ENCODE results near the gene ARL8A.
"Not testable (repeated sequence)": the region's sequence is repeated elsewhere in the genome, so short reads cannot be mapped to it uniquely, and the experiment has no call there.

The ARL8A gene

DNA sequence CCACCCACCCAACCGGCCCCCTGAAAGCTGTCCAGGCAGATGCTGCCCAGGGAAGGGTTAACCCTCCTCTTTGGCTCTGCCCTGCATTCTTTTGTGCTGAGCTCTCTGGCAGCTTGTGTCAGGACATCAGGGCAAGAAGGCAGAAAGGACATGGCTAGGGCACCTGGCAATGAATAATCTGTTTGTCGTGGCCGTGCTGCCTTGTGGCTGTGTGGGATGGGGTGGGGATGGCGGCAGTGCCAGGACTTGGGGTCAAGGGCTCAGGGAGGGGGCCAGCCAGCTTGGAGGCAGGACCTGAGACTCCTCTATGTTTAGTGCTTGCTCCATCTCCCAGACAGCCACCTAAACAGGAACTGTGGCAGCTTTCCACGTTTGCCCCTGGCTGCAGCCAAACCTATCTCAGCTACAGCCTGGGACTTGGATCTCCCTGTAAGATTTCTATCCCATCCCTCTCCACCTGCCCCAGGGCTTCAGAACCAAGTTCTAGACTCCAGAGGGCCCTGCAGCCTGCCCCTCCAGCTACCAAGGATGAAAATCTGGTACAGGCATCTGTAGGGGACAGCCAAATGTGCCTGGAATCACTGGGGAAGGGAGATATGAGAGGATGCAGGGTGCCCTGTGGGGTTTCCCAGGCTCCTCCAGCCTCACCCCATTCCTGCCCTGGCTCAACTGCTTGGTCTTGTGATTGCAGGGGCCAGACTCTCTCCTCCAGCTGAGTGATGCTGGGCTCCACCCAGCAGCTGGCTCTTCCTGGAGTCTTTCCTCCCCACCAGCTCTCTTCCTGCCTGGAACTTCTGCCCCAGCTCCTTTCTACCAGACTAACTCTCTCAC is 31.5 kb downstream of the ARL8A start:
- H3K9me3 ChIP-seq (ENCODE audit: control insufficient read depth in 2 of 2, low read length in 2 of 2) = no peaks in the 10 kb centered on the region
- H3K27me3 ChIP-seq (ENCODE audit: control insufficient read depth in 2 of 2, insufficient read depth in 2 of 2, low read length in 2 of 2) = no peaks in the 10 kb centered on the region
- H3K9ac ChIP-seq (ENCODE audit: low read depth in 1 of 2, low read length in 2 of 2) = peak overlapping the region; percentile 47 to 53
- no peak overlapping the region for H3K4me3 ChIP-seq (ENCODE audit: low read length in 2 of 2)
- peaks cover 23 to 43% of the 10 kb centered on the region in 2 donors for H3K4me1 ChIP-seq (ENCODE audit: control insufficient read depth in 2 of 2, insufficient read depth in 2 of 2, low read length in 2 of 2)
- H3K27ac ChIP-seq (ENCODE audit: low read depth in 2 of 2, low read length in 2 of 2) = peak overlapping the region; percentile 81 to 84
- H3K36me3 ChIP-seq (ENCODE audit: control insufficient read depth in 2 of 2, insufficient read depth in 2 of 2, low read length in 2 of 2) = no peaks in the 10 kb centered on the region

DNA sequence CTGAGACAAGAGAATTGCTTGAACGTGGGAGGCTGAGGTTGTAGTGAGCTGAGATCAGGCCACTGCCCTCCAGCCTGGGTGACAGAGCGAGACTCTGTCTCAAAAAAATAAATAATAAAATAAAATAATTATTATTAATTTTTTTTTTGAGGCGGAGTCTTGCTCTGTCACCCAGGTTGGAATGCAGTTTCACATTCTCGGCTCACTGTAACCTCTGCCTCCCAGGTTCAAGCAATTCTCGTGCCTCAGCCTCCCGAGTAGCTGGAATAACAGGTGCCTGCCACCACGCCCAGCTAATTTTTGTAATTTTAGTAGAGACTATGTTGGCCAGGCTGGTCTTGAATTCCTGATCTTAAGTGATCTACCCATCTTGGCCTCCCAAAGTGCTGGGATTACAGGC is 32.9 kb downstream of the ARL8A start:
- H3K27ac ChIP-seq (ENCODE audit: low read depth in 2 of 2, low read length in 2 of 2); H3K27me3 ChIP-seq (ENCODE audit: control insufficient read depth in 2 of 2, insufficient read depth in 2 of 2, low read length in 2 of 2); H3K36me3 ChIP-seq (ENCODE audit: control insufficient read depth in 2 of 2, insufficient read depth in 2 of 2, low read length in 2 of 2); H3K4me3 ChIP-seq (ENCODE audit: low read length in 2 of 2); H3K9ac ChIP-seq (ENCODE audit: low read depth in 1 of 2, low read length in 2 of 2); H3K9me3 ChIP-seq (ENCODE audit: control insufficient read depth in 2 of 2, low read length in 2 of 2): not testable (repeated sequence)
- peaks cover 36 to 57% of the 10 kb centered on the region in 2 donors for H3K4me1 ChIP-seq (ENCODE audit: control insufficient read depth in 2 of 2, insufficient read depth in 2 of 2, low read length in 2 of 2)

DNA sequence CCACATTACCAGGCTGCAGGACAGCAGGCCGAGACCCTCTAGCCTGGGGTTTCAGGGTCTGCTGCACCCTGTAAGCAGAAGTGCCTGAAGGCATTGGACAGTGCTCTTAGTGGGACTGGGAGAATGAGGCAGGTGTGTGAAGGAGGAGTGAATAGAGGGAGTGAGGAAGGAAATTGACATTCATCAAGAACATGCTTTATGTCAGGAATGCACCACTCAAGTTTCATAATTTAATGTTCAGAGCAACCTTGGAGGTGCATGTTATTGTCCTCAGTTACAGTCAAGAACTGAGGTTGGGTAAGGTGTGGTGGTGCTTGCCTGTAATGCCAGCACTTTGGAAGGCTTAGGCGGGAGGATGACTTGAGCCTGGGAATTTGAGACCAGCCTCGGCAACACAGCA is 33.6 kb downstream of the ARL8A start:
- H3K4me3 ChIP-seq (ENCODE audit: low read length in 2 of 2) = no peak overlapping the region
- no peaks in the 10 kb centered on the region for H3K9me3 ChIP-seq (ENCODE audit: control insufficient read depth in 2 of 2, low read length in 2 of 2)
- peak overlapping the region in 1 of 2 donors; percentile 12 for H3K9ac ChIP-seq (ENCODE audit: low read depth in 1 of 2, low read length in 2 of 2)
- peaks cover 42 to 64% of the 10 kb centered on the region in 2 donors for H3K4me1 ChIP-seq (ENCODE audit: control insufficient read depth in 2 of 2, insufficient read depth in 2 of 2, low read length in 2 of 2)
- no peak overlapping the region for H3K27ac ChIP-seq (ENCODE audit: low read depth in 2 of 2, low read length in 2 of 2)
- H3K27me3 ChIP-seq (ENCODE audit: control insufficient read depth in 2 of 2, insufficient read depth in 2 of 2, low read length in 2 of 2) = no peaks in the 10 kb centered on the region
- no peaks in the 10 kb centered on the region for H3K36me3 ChIP-seq (ENCODE audit: control insufficient read depth in 2 of 2, insufficient read depth in 2 of 2, low read length in 2 of 2)

DNA sequence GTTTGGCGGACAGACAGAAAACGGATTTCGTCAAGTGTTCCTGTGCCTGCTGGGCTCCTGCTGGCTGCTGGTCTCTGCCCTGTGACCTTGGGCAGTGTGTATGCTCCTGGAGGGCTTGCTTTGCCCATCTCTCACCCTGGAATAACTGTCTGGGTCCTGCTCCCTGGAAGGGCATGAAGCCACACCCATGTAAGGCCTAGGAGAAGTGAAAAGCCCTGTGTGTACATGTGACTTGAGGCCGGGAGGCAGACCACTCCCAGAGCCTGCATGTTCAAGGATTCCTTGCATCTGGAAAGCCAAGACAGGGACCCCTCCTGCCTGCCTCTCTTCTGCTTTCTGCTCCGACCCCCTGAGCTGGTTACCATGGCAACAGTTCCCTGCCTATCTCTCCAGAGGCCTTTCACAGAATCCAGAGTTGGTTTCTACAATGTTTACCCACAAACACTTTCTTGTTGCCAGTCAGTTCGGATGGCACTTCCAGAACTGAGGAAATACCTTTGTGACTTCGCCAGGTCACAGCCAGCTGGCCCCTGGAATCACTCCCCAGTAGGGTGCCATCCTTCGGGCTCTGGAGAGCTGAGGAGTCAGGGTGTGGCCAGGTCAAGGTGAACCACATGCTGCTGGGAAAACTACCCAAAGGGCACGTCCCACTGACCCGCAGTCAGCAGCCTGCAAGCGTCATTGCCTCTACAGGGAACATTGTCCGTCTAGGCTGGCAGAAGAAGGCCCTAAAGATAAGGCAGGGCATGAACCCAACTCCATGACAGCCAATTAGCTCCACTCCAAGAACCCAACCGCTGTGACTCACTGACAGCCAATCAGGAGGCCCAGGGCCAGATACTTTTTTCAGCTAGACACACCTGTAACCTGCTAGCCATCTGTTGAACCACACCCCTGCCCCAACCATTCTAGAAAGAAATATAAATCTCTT is 36.5 kb downstream of the ARL8A start:
- Histone ChIP-seq H3K27ac (ENCODE audit: low read depth in 2 of 2, low read length in 2 of 2) (peak overlapping the region; percentile 99 to 100), H3K4me1 (ENCODE audit: control insufficient read depth in 2 of 2, insufficient read depth in 2 of 2, low read length in 2 of 2) (peaks cover 46 to 71% of the 10 kb centered on the region in 2 donors), H3K4me3 (ENCODE audit: low read length in 2 of 2) (peak overlapping the region in 1 of 2 donors; percentile 22), H3K9ac (ENCODE audit: low read depth in 1 of 2, low read length in 2 of 2) (peak overlapping the region; percentile 80 to 85), H3K9me3 (ENCODE audit: control insufficient read depth in 2 of 2, low read length in 2 of 2) (no peaks in the 10 kb centered on the region), H3K27me3 (ENCODE audit: control insufficient read depth in 2 of 2, insufficient read depth in 2 of 2, low read length in 2 of 2) (no peaks in the 10 kb centered on the region), H3K36me3 (ENCODE audit: control insufficient read depth in 2 of 2, insufficient read depth in 2 of 2, low read length in 2 of 2) (no peaks in the 10 kb centered on the region)

DNA sequence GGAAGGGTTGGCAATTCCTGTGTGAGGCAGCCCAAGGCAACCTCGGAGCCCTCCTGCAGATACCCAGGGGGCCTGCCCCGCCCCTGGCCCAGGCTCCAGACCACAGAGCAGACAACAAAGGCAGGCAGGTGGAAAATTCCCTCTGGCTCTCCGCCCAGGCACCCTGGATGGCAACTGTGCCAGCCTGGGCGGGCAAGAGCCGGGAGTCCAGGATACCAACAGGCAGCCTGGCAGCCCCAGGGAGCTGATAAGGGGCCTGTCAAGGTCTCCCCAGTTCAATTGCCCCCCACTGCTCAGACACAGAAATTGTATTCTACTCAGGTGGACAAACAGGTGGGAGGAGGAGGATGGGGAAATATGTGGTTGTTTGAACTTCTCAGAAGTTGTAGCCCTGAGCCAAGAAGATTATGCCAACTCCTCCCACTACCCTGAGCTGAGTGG is 37.2 kb downstream of the ARL8A start:
- Histone ChIP-seq H3K9me3 (ENCODE audit: control insufficient read depth in 2 of 2, low read length in 2 of 2) (no peaks in the 10 kb centered on the region), H3K9ac (ENCODE audit: low read depth in 1 of 2, low read length in 2 of 2) (peak overlapping the region; percentile 80 to 85), H3K27ac (ENCODE audit: low read depth in 2 of 2, low read length in 2 of 2) (peak overlapping the region; percentile 99 to 100), H3K4me3 (ENCODE audit: low read length in 2 of 2) (no peak overlapping the region), H3K27me3 (ENCODE audit: control insufficient read depth in 2 of 2, insufficient read depth in 2 of 2, low read length in 2 of 2) (no peaks in the 10 kb centered on the region), H3K36me3 (ENCODE audit: control insufficient read depth in 2 of 2, insufficient read depth in 2 of 2, low read length in 2 of 2) (no peaks in the 10 kb centered on the region), H3K4me1 (ENCODE audit: control insufficient read depth in 2 of 2, insufficient read depth in 2 of 2, low read length in 2 of 2) (peaks cover 46 to 65% of the 10 kb centered on the region in 2 donors)

DNA sequence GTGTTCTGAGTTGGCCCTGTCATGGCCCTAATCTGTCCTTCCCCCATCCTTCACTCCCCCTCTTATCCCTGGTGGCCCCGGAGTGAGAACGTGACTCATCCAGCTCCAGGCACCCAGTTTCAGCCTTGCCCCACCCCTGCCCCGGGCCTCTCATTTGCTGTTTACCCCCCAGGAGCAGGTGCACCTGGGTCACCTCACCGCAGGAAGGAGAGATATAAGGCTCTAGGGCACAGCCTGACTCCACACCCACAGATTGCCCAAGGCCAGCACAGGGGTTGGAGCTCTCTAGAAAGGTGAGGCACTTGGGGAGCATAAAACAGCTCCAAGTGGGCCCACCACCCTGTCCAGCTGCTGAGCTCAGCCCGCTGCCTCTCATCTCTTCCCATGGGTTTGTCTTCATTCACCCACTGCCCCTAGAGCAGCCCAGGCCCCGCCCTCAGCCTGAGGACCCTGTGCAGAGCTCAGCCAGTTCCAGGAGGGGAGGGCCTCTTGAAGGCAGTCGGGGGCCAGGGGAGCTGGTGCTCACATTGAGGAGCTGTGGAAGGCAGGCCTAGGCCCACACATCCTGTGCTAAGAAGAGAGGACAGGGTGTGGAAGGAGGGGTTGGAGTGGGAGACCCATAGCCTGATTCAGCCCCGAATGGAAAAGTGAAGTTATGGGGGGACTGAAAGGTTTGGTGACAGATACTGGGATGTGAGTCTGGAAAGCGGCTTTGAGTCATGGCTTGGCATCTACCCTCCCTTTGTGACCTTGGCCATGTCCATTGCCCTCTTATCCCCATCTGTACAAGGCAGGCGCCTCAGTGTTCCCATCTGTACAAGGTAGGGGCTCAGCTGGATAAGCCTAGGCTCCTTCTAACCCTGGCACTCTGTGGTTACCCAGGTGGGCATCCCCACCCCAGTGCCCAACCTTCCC is 37.9 kb downstream of the ARL8A start:
- Histone ChIP-seq H3K27me3 (ENCODE audit: control insufficient read depth in 2 of 2, insufficient read depth in 2 of 2, low read length in 2 of 2) (no peaks in the 10 kb centered on the region), H3K9me3 (ENCODE audit: control insufficient read depth in 2 of 2, low read length in 2 of 2) (no peaks in the 10 kb centered on the region), H3K4me3 (ENCODE audit: low read length in 2 of 2) (peak overlapping the region; percentile 29 to 42), H3K36me3 (ENCODE audit: control insufficient read depth in 2 of 2, insufficient read depth in 2 of 2, low read length in 2 of 2) (no peaks in the 10 kb centered on the region), H3K9ac (ENCODE audit: low read depth in 1 of 2, low read length in 2 of 2) (peak overlapping the region; percentile 80 to 85), H3K27ac (ENCODE audit: low read depth in 2 of 2, low read length in 2 of 2) (peak overlapping the region; percentile 99 to 100), H3K4me1 (ENCODE audit: control insufficient read depth in 2 of 2, insufficient read depth in 2 of 2, low read length in 2 of 2) (peaks cover 48 to 65% of the 10 kb centered on the region in 2 donors)

DNA sequence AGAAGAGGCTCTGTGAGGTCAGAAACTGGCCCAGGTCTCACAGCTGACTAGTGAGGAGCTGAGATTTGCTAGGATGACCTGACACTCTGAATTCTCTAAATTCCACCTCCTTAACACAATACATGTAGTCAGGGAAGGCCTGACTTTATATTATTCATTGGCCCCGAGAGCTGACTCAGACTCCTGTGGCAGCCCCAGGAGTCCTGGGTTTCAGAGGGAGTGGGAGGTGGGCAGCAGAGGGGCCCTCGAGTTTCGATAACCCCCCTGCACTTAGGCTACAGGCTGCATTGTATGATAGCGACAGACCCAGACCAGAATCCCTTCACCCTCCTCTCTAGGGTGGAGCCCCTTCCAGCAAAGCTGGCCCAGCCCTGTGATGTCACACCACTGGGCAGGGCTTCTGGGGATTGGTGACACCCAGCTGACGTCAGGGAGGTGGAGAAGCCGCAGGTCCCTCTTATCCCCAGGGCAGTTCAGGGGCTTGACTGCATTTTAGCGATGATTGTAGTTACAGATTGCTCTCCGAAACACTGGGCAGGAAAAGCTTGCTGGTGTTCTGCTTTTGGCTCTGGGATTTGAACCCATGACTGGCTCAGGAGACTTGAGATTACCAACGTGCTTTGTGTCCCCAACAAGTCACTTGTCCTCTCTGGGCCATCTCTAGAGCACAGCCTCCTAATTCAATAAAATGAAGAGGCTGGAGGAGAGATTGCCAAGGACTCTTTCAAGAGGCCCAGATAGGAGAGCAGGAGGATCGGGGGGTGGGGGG is 38.8 kb downstream of the ARL8A start:
- no peaks in the 10 kb centered on the region for H3K36me3 ChIP-seq (ENCODE audit: control insufficient read depth in 2 of 2, insufficient read depth in 2 of 2, low read length in 2 of 2)
- peaks cover 47 to 65% of the 10 kb centered on the region in 2 donors for H3K4me1 ChIP-seq (ENCODE audit: control insufficient read depth in 2 of 2, insufficient read depth in 2 of 2, low read length in 2 of 2)
- peak overlapping the region; percentile 80 to 85 for H3K9ac ChIP-seq (ENCODE audit: low read depth in 1 of 2, low read length in 2 of 2)
- H3K27ac ChIP-seq (ENCODE audit: low read depth in 2 of 2, low read length in 2 of 2) = peak overlapping the region; percentile 99 to 100
- H3K27me3 ChIP-seq (ENCODE audit: control insufficient read depth in 2 of 2, insufficient read depth in 2 of 2, low read length in 2 of 2) = no peaks in the 10 kb centered on the region
- peak overlapping the region in 1 of 2 donors; percentile 42 for H3K4me3 ChIP-seq (ENCODE audit: low read length in 2 of 2)
- H3K9me3 ChIP-seq (ENCODE audit: control insufficient read depth in 2 of 2, low read length in 2 of 2) = no peaks in the 10 kb centered on the region

DNA sequence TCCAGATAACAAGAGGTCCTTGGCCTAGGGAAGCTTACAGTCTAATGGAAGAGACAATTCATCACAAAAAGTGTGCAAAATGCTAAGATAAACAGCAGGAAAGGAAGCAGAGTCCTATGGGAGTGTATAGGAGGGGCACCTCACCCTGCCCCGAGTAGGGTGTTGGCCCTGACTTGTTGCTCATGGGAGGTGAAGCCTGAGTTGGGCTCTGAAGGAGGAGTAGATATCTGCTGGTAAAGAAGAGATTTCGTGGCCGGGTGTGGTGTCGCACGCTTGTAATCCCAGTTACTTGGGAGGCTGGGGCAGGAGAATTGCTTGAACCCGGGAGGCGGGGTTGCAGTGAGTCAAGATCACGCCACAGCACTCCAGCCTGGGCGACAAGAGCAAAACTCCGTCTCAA is 40.5 kb downstream of the ARL8A start:
- Histone ChIP-seq H3K4me1 (ENCODE audit: control insufficient read depth in 2 of 2, insufficient read depth in 2 of 2, low read length in 2 of 2) (peaks cover 36 to 54% of the 10 kb centered on the region in 2 donors), H3K4me3 (ENCODE audit: low read length in 2 of 2) (no peak overlapping the region), H3K27ac (ENCODE audit: low read depth in 2 of 2, low read length in 2 of 2) (peak overlapping the region; percentile 99 to 100), H3K9ac (ENCODE audit: low read depth in 1 of 2, low read length in 2 of 2) (peak overlapping the region in 1 of 2 donors; percentile 29), H3K27me3 (ENCODE audit: control insufficient read depth in 2 of 2, insufficient read depth in 2 of 2, low read length in 2 of 2) (no peaks in the 10 kb centered on the region), H3K9me3 (ENCODE audit: control insufficient read depth in 2 of 2, low read length in 2 of 2) (no peaks in the 10 kb centered on the region), H3K36me3 (ENCODE audit: control insufficient read depth in 2 of 2, insufficient read depth in 2 of 2, low read length in 2 of 2) (no peaks in the 10 kb centered on the region)

DNA sequence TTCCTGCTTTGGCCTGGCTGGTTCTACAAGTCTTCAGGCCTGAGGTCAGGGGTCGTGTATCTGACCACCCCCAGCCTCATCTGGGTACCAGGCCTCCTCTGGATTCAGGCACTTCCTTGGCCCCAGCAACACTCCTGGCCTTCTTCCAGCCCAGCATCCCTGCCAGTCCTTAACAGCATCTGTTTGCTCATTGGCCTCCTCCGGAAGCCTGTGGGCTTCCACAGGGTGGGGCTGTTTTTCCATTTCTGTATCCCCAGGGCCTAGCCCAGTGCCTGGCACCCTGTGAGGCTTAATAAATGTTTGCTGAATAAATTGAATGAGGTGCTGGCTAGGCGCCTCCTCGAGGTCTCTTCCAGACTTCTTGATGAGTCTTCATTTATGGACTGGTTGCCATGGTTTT is 43.4 kb downstream of the ARL8A start:
- Histone ChIP-seq H3K9me3 (ENCODE audit: control insufficient read depth in 2 of 2, low read length in 2 of 2) (no peaks in the 10 kb centered on the region), H3K4me1 (ENCODE audit: control insufficient read depth in 2 of 2, insufficient read depth in 2 of 2, low read length in 2 of 2) (peaks cover 14 to 28% of the 10 kb centered on the region in 2 donors), H3K27me3 (ENCODE audit: control insufficient read depth in 2 of 2, insufficient read depth in 2 of 2, low read length in 2 of 2) (no peaks in the 10 kb centered on the region), H3K27ac (ENCODE audit: low read depth in 2 of 2, low read length in 2 of 2) (peak overlapping the region in 1 of 2 donors; percentile 9), H3K36me3 (ENCODE audit: control insufficient read depth in 2 of 2, insufficient read depth in 2 of 2, low read length in 2 of 2) (no peaks in the 10 kb centered on the region), H3K4me3 (ENCODE audit: low read length in 2 of 2) (no peak overlapping the region), H3K9ac (ENCODE audit: low read depth in 1 of 2, low read length in 2 of 2) (no peak overlapping the region)
